Psoas muscle (tissue), 8 donors: ENCODE measurements around the gene LTC4S. TPM values are rescaled to one million over a fixed set of nuclear protein-coding genes. Genes with fewer than 3 reads are reported as not detected.

ENCODE experiments used
- ATAC-seq, 4 donors: fragments of 200-7000 bp; cut with Tn5 transposase; one replicate each; pipeline ENCODE4 v1.9.1; 2020; ENCODE audit warnings: moderate library complexity in 3 of 4, mild to moderate bottlenecking in 2 of 4
- DNase-seq, 2 donors: peaks; one replicate each; pipeline ENCODE4 v3.0.0-alpha.2; 2020
- H3K27ac ChIP-seq: fragments of 200-600 bp; one replicate; pipeline ENCODE4 v1.8.0; 2022
- H3K27me3 ChIP-seq, 3 donors: fragments of 200-600 bp in 1 of 3; one replicate each; pipeline versions ENCODE4 v1.6.1 to v1.8.0; 2013 to 2022; ENCODE audit warnings: low read length in 2 of 3, mild to moderate bottlenecking in 2 of 3, moderate library complexity in 1 of 3; ENCODE audit not compliant: insufficient read depth in 3 of 3
- H3K36me3 ChIP-seq, 2 donors: fragments of 200-600 bp in 1 of 2; one replicate each; pipeline versions ENCODE4 v1.6.1 to v1.8.0; 2013 to 2022; ENCODE audit warnings: low read depth in 1 of 2, mild to moderate bottlenecking in 1 of 2, moderate library complexity in 1 of 2; ENCODE audit not compliant: insufficient read depth in 1 of 2
- H3K4me1 ChIP-seq: fragments of 200-600 bp; one replicate; pipeline ENCODE4 v1.8.0; 2022
- H3K4me3 ChIP-seq: fragments of 200-600 bp; one replicate; pipeline ENCODE4 v1.8.0; 2022; ENCODE audit warnings: mild to moderate bottlenecking
- H3K9me3 ChIP-seq: fragments of 200-600 bp; one replicate; pipeline ENCODE4 v1.8.0; 2022
- CTCF ChIP-seq: fragments of 200-600 bp; IDR thresholded peaks from one replicate; pipeline ENCODE4 v1.8.0; 2022; ENCODE audit warnings: antibody characterized with exemption
- WGBS, 3 donors: extraction: QIAGEN DNeasy Blood & Tissue Kit; methylation state at CpG; one replicate each; pipeline versions ENCODE4 v1.1.6 to v1.1.7; 2013; 5-methylcytosine and 5-hydroxymethylcytosine counted together
- intact Hi-C, 2 donors: fragments of 100-400 bp; cut with DNase I; formaldehyde crosslinking; loops; one replicate each; pipeline versions ENCODE4 v1.11.0 to v1.14.2; 2022
- polyA plus RNA-seq, 3 donors: library from polyadenylated mRNA; stranded (reverse); fragments of 200-250 nt; gene quantifications; one replicate each; pipeline ENCODE4 v1.2.3, GENCODE V29; 2013
- total RNA-seq, 4 donors: library from RNA; stranded (reverse); fragmentation: NEBNext Ultra II Directional in 2 of 4; extraction: Animal tissue kit (Norgen Biotek cat#: 25700) in 2 of 4; gene quantifications; one replicate each; pipeline versions ENCODE4 v1.2.1 to v1.2.4, GENCODE V29; 2021 to 2023
- donor health status: healthy with polysubstance abuse.
- donor health status: DM: no; HTN: no; CAD: no; lungs with moderate emphysema.
- donor health status: Bipolar disorder and iron deficiency.
- donor health status: healthy.
- donor health status: DM: yes; HTN: yes; CAD: no.
- donor health status: DM: no; HTN: no; CAD: no.
- donor health status: DM: no; HTN: no; CAD: no.
- donor health status: DM: yes; HTN: yes; CAD: no.

LTC4S gene
- total and polyA plus RNA-seq, 7 donors: 1.5 to 6.7 (median 2.2) TPM

GRCh38 chr5:179801304-179802206, 7.8 kb downstream of the LTC4S start:
- peaks cover 35% of the 10 kb centered on the region for H3K4me1 ChIP-seq
- no peaks in the 10 kb centered on the region for H3K27me3 ChIP-seq
- H3K27ac ChIP-seq: no peak overlapping the region
- no peak overlapping the region for H3K4me3 ChIP-seq
- peak; percentile 40 to 77 (median 62) for ATAC-seq
- WGBS, 3 donors: 57 to 71% (median 63%) methylated on average over 61 to 67 of the region's 67 CpGs
- peak; percentile 64 for TF ChIP-seq CTCF
- intact Hi-C loops: loop anchor here (2.0 to 10.0 kb wide), 5 partner anchors 56 to 293 kb away; partner anchors contain the start of genes MRNIP (in 2 of the 2) and TBC1D9B (in 2 of the 2)
- H3K9me3 ChIP-seq: no peaks in the 10 kb centered on the region
- peaks cover 3 to 45% of the 10 kb centered on the region in 2 donors for H3K36me3 ChIP-seq
- DNase-seq: peak; percentile 81 to 93

- H3K4me3 ChIP-seq: no peak overlapping the region
- intact Hi-C loops: loop anchor here (2.0 to 10.0 kb wide), 5 partner anchors 55 to 292 kb away; partner anchors contain the start of genes MRNIP (in 2 of the 2) and TBC1D9B (in 2 of the 2)
- TF ChIP-seq CTCF: no peak
- no peaks in the 10 kb centered on the region for H3K9me3 ChIP-seq
- H3K27ac ChIP-seq: no peak overlapping the region
- peaks cover 33% of the 10 kb centered on the region for H3K4me1 ChIP-seq
- H3K36me3 ChIP-seq: peaks cover 3 to 40% of the 10 kb centered on the region in 2 donors
- no peak for ATAC-seq
- whole genome bisulfite sequencing, 3 donors: 74 to 82% (median 78%) methylated on average over 19 of the region's 19 CpGs
- no peaks in the 10 kb centered on the region for H3K27me3 ChIP-seq
- DNase-seq: peak in 1 of 2 donors; percentile 69
Observed at GRCh38 chr5:179802207-179802883, 8.6 kb downstream of the LTC4S start.

GRCh38 chr5:179802950-179803562, 9.3 kb downstream of the LTC4S start:
- 55 to 75% (median 67%) methylated on average over 10 to 11 of the region's 11 CpGs for WGBS, 3 donors
- H3K27ac ChIP-seq: no peak overlapping the region

More at GRCh38 chr5:179802950-179803562, 9.3 kb downstream of the LTC4S start:
- Histone ChIP-seq H3K9me3 (no peaks in the 10 kb centered on the region), H3K4me1 (peaks cover 41% of the 10 kb centered on the region), H3K4me3 (no peak overlapping the region), H3K27me3 (no peaks in the 10 kb centered on the region), H3K36me3 (peaks cover 0 to 33% of the 10 kb centered on the region in 2 donors)
- no peak for ATAC-seq
- no peak for DNase-seq
- TF ChIP-seq CTCF: no peak
- intact Hi-C loops: loop anchor here (2.0 to 10.0 kb wide), 5 partner anchors 54 to 292 kb away; partner anchors contain the start of genes MRNIP (in 2 of the 2) and TBC1D9B (in 2 of the 2)
